ENCODE data around the gene DOCK4.

- TF ChIP-seq, protein P1, sequence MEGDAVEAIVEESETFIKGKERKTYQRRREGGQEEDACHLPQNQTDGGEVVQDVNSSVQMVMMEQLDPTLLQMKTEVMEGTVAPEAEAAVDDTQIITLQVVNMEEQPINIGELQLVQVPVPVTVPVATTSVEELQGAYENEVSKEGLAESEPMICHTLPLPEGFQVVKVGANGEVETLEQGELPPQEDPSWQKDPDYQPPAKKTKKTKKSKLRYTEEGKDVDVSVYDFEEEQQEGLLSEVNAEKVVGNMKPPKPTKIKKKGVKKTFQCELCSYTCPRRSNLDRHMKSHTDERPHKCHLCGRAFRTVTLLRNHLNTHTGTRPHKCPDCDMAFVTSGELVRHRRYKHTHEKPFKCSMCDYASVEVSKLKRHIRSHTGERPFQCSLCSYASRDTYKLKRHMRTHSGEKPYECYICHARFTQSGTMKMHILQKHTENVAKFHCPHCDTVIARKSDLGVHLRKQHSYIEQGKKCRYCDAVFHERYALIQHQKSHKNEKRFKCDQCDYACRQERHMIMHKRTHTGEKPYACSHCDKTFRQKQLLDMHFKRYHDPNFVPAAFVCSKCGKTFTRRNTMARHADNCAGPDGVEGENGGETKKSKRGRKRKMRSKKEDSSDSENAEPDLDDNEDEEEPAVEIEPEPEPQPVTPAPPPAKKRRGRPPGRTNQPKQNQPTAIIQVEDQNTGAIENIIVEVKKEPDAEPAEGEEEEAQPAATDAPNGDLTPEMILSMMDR (IDR thresholded peaks at IDR 0.05), result no peak
- TF ChIP-seq POLR2A (IDR thresholded peaks at IDR 0.05), result no peak
These were observed 342.9 kb downstream of the DOCK4 start for GRCh38 chr7:111863269-111863668.

Measured in thyroid gland (tissue), 4 donors.